Effector CD4-positive, alpha-beta T cell (primary cell): ENCODE measurements around the gene OR52I2.
A peak's percentile ranks its signal among the peaks of the same experiment; 100 is the strongest.

Experiments used
- DNase-seq: peaks from one replicate; pipeline ENCODE4 v3.0.0-alpha.2; 2020

OR52I2 gene

GRCh38 chr11:4610258-4610935 is 28.9 kb downstream of the OR52I2 start:
- DNase-seq: no peak

- DNase-seq: no peak
These were observed 30.4 kb downstream of the OR52I2 start for GRCh38 chr11:4611986-4612385.

GRCh38 chr11:4615856-4616444 is 34.4 kb downstream of the OR52I2 start:
- no peak for DNase-seq

GRCh38 chr11:4619514-4619913 is 38.0 kb downstream of the OR52I2 start:
- no peak for DNase-seq

GRCh38 chr11:4626207-4627099 is 44.9 kb downstream of the OR52I2 start:
- peak; percentile 33 for DNase-seq

- no peak for DNase-seq
These were observed 54.6 kb downstream of the OR52I2 start for GRCh38 chr11:4636136-4636535.

- DNase-seq: peak; percentile 60
These were observed 55.6 kb downstream of the OR52I2 start, which contains the start of gene OR51D1 for GRCh38 chr11:4636962-4637661. Gene OR51D1 (plus strand): TSS chr11:4637477. CDS start chr11:4639791, 2,314 bp downstream.

GRCh38 chr11:4637662-4638047 is 56.1 kb downstream of the OR52I2 start:
- DNase-seq: no peak

GRCh38 chr11:4639931-4640330 is 58.4 kb downstream of the OR52I2 start:
- no peak for DNase-seq

- DNase-seq: no peak
These were observed 60.0 kb downstream of the OR52I2 start for GRCh38 chr11:4641501-4641900.

- no peak for DNase-seq
These were observed 60.5 kb downstream of the OR52I2 start for GRCh38 chr11:4642043-4642442.
